GM18868 (cell line): ENCODE data around the gene GIPC1.
"Not testable (repeated sequence)": the region's sequence is repeated elsewhere in the genome, so short reads cannot be mapped to it uniquely, and the experiment has no call there.

Source experiments
- ATAC-seq: cut with Tn5 transposase; IDR thresholded peaks from one replicate; pipeline ENCODE4 v1.9.1; 2021; ENCODE audit warnings: mild to moderate bottlenecking, moderate library complexity; ENCODE audit not compliant: unreplicated experiment

The GIPC1 gene

GRCh38 chr19:14473073-14473977 is 22.6 kb downstream of the GIPC1 start:
- ATAC-seq, result no peak

- ATAC-seq, result no peak
Observed at GRCh38 chr19:14472202-14472938, 23.6 kb downstream of the GIPC1 start.

GRCh38 chr19:14471436-14472187 is 24.3 kb downstream of the GIPC1 start:
- no peak for ATAC-seq

GRCh38 chr19:14470031-14470876 is 25.7 kb downstream of the GIPC1 start:
- ATAC-seq, result no peak

- no peak for ATAC-seq
Observed at GRCh38 chr19:14467816-14468215, 28.1 kb downstream of the GIPC1 start.

DNA sequence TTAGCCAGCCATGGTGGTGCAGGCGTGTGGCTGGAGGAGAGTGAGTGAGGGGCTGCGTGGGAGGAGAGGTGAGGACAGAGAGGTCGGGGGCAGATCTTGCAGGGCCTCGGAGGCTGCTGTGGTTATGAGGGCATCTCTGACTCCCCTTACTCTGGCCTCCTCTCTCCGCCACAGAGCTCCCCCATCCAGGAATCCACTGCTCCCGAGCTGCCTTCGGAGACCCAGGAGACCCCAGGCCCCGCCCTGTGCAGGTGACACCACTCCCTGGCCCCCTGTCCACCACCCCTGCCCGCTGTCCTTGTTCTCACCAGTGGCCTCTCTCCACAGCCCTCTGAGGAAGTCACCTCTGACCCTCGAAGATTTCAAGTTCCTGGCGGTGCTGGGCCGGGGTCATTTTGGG is 28.5 kb downstream of the GIPC1 start:
- no peak for ATAC-seq

DNA sequence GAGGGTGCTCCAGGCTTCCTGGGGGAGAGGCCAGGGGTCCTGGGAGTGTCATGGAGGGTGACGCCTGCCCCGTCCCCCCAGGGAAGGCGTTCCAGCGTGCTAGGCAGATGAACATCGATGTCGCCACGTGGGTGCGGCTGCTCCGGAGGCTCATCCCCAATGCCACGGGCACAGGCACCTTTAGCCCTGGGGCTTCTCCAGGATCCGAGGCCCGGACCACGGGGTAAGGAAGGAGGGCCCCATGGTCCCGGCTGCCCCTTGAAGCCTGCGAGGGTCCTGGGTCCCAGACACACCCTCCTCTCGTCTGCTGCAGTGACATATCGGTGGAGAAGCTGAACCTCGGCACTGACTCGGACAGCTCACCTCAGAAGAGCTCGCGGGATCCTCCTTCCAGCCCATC is 32.2 kb downstream of the GIPC1 start:
- ATAC-seq, result no peak

DNA sequence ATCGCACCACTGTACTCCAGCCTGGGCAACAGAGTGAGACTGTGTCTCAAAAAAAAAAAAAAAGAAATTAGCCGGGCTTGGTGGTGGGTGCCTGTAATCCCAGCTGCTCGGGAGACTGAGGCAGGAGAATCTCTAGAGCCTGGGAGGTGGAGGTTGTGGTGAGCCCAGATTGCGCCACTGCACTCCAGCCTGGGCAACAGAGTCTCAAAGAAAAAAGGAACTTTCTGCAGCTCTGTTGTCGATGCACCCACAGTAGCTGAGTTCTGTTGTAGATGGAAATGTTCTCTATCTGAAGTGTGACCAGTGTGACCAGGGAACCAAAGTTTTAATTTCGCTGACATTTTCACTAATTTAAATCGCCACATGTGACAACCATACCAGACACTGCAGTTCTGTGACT is 33.5 kb downstream of the GIPC1 start:
- ATAC-seq, result not testable (repeated sequence)

- no peak for ATAC-seq
Observed at GRCh38 chr19:14460935-14461334, 35.0 kb downstream of the GIPC1 start.

GRCh38 chr19:14459703-14460102 is 36.2 kb downstream of the GIPC1 start:
- ATAC-seq, result no peak

- ATAC-seq, result not testable (repeated sequence)
Observed at GRCh38 chr19:14452303-14452702, 43.6 kb downstream of the GIPC1 start.

DNA sequence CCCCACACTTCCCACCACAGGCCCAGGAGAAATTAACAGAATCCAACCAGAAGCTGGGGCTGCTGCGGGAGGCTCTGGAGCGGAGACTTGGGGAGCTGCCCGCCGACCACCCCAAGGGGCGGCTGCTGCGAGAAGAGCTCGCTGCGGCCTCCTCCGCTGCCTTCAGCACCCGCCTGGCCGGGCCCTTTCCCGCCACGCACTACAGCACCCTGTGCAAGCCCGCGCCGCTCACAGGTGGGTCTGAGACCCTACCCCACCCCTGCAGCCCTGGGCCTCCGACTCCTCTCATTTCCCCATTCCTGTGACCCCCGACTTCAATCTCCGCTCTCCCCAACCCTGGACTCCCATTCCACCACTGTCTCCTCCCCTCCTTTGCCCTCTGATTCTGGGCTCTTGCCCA is 45.1 kb downstream of the GIPC1 start:
- ATAC-seq, result no peak

DNA sequence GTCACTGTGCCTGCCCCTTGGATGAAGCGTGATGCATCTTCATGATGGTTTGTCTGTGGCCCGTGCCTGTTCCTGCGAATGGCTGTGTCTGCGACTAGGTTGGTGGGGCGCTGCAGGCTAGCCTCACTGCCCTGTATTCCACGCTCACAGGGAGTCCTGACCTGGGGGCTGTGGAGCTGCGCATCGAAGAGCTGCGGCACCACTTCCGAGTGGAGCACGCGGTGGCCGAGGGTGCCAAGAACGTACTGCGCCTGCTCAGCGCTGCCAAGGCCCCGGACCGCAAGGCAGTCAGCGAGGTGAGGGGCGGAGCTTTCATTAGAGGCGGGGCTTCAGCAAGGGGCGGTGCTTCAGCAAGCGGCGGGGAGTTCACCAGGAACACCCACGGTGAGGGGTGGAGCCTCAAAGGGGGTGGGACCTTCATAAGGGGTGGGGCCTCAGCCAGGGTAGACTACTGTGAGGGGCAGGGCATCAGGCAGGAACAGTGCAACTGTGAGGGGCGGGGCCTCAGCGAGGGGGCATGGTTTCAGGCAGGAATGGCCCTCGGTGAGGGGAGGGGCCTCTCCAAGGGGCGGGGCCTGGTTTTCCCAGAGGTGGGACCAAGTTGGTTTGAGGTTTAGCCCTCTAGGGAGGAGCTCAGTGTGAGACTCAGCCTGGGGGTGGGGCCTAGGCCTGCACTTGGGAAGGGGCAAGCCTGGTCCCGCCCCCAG is 45.6 kb downstream of the GIPC1 start:
- ATAC-seq, result no peak

DNA sequence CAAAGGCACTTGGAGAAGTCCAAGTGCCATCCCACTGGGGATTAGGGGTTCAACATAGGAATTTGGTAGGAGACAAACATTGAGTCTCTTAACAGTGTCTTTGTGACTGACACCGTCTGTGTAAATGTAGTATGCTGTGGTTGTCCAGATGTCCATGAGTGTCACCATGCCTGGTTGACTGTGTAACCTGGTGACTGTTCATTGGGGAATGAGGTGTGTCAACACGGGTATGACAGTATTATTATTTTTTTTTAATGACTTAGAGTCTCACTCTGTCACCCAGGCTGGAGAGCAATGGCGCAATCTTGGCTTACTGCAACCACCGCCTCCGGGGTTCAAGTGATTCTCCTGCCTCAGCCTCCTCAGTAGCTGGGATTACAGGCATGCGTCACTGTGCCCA is 46.6 kb downstream of the GIPC1 start:
- no peak for ATAC-seq

GRCh38 chr19:14446336-14447036 is 49.4 kb downstream of the GIPC1 start:
- no peak for ATAC-seq

GRCh38 chr19:14443632-14444216 is 52.2 kb downstream of the GIPC1 start:
- ATAC-seq, result no peak

GRCh38 chr19:14442891-14443631 is 52.9 kb downstream of the GIPC1 start:
- ATAC-seq, result no peak
